Measurements from ENCODE around the gene NF1. TPM values are rescaled to one million over a fixed set of nuclear protein-coding genes. Genes with fewer than 3 reads are reported as not detected.
A peak's percentile ranks its signal among the peaks of the same experiment; 100 is the strongest.

NF1 gene
- polyA plus RNA-seq, 3 donors = 1.2 to 7.4 (median 2.1) TPM

GRCh38 chr17:31318298-31318801, 223.6 kb downstream of the NF1 start:
- Histone ChIP-seq H3K36me3 (replicated peaks in 1 of 2; ENCODE audit: control insufficient read depth in 1 of 2, insufficient read depth in 2 of 2, low read length in 2 of 2) (peaks cover 0 to 5% of the 10 kb centered on the region in 2 donors), H3K4me1 (ENCODE audit: control insufficient read depth in 1 of 2, insufficient read depth in 2 of 2, low read length in 2 of 2) (peaks cover 44 to 63% of the 10 kb centered on the region in 2 donors), H3K4me3 (replicated peaks in 1 of 3; ENCODE audit: low read depth in 2 of 3, low read length in 3 of 3) (peak overlapping the region; percentile 90 to 100 (median 96)), H3K27ac (ENCODE audit: low read depth in 1 of 2, low read length in 2 of 2) (peak overlapping the region; percentile 62 to 98), H4K20me1 (ENCODE audit: insufficient read depth, low read length) (peaks cover under 1% of the 10 kb centered on the region), H2AFZ (ENCODE audit: insufficient read depth, low read depth, low read length, poor library complexity, severe bottlenecking) (no peak overlapping the region), H3K9me3 (replicated peaks in 1 of 2; ENCODE audit: control insufficient read depth in 1 of 2, insufficient read depth in 1 of 2, low read length in 2 of 2) (no peaks in the 10 kb centered on the region), H3K79me2 (ENCODE audit: insufficient read depth, low read length) (peaks cover 90% of the 10 kb centered on the region), H3K27me3 (ENCODE audit: control insufficient read depth in 2 of 2, insufficient read depth in 2 of 2, low read length in 2 of 2) (no peaks in the 10 kb centered on the region), H3K4me2 (replicated peaks; ENCODE audit: extremely low read depth, low read length, poor library complexity, severe bottlenecking) (peak overlapping the region; percentile 98), H3K9ac (ENCODE audit: insufficient read depth, low read length, poor library complexity, severe bottlenecking) (peak overlapping the region; percentile 82)
- WGBS (ENCODE audit: insufficient coverage) = 0% methylated on average over 5 of the region's 8 CpGs
- TF ChIP-seq, protein P1, sequence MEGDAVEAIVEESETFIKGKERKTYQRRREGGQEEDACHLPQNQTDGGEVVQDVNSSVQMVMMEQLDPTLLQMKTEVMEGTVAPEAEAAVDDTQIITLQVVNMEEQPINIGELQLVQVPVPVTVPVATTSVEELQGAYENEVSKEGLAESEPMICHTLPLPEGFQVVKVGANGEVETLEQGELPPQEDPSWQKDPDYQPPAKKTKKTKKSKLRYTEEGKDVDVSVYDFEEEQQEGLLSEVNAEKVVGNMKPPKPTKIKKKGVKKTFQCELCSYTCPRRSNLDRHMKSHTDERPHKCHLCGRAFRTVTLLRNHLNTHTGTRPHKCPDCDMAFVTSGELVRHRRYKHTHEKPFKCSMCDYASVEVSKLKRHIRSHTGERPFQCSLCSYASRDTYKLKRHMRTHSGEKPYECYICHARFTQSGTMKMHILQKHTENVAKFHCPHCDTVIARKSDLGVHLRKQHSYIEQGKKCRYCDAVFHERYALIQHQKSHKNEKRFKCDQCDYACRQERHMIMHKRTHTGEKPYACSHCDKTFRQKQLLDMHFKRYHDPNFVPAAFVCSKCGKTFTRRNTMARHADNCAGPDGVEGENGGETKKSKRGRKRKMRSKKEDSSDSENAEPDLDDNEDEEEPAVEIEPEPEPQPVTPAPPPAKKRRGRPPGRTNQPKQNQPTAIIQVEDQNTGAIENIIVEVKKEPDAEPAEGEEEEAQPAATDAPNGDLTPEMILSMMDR (IDR thresholded peaks at IDR 0.05) = no peak
- peaks cover 42% of the 10 kb centered on the region for H3K4me1 Mint-ChIP-seq
- peak overlapping the region; percentile 90 to 96 (median 92) for H3K27ac Mint-ChIP-seq
- intact Hi-C loops (cut with micrococcal nuclease) = loop anchor here in 1 of 2 donors (10.0 kb wide), 1 partner anchor 364 kb away; no protein-coding TSS in a partner anchor
- peak; percentile 84 to 94 (median 91) for DNase-seq
- H3K36me3 Mint-ChIP-seq = peaks cover 16 to 21% of the 10 kb centered on the region in 2 donors
- peak overlapping the region; percentile 72 to 89 for H3K4me3 Mint-ChIP-seq
- H3K27me3 Mint-ChIP-seq (ENCODE audit: low read depth in 3 of 3) = no peaks in the 10 kb centered on the region
- no peaks in the 10 kb centered on the region for H3K9me3 Mint-ChIP-seq

DNA sequence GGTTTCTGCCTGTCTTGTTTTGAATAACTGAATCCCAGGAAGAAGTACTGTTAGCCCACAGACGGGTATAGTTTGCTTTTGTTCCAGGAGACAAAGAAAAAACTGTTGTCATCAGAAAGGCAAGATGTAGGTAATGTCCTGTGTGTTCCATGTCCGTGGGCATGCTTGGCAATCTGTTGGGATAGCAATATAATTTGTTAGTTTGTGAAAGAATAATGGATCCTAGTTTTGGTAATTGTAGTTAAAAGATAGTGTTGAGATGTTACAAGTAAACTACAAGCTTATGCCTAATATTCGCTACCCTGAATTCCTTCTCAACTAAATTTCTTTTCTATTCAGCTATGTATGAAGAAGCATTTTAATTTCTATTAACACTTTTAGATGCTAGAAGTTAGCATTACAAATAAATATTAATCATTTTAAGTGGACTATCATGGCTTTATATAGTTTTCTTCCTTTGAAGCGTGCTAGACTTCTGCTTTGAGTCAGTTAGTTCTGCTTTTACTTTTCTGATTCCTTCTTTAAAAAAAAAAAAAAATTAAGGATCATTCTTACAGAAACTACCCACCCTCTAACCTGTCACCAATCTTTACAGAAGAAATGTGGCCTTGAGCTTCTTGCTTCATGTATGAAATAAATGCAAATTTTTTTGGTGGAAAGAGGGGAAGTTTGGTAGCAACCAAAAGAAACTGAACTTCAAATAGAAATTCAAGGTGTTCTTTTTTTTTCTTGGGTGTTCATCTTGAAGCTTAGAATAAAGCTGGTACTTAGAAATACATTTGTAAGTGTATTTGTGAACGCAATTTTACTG, 224.3 kb downstream of the NF1 start:
- Histone ChIP-seq H3K79me2 (ENCODE audit: insufficient read depth, low read length) (peaks cover 84% of the 10 kb centered on the region), H3K4me3 (replicated peaks in 1 of 3; ENCODE audit: low read depth in 2 of 3, low read length in 3 of 3) (peak overlapping the region; percentile 90 to 100 (median 96)), H3K27me3 (ENCODE audit: control insufficient read depth in 2 of 2, insufficient read depth in 2 of 2, low read length in 2 of 2) (no peaks in the 10 kb centered on the region), H3K4me1 (ENCODE audit: control insufficient read depth in 1 of 2, insufficient read depth in 2 of 2, low read length in 2 of 2) (peaks cover 44 to 63% of the 10 kb centered on the region in 2 donors), H3K36me3 (replicated peaks in 1 of 2; ENCODE audit: control insufficient read depth in 1 of 2, insufficient read depth in 2 of 2, low read length in 2 of 2) (peaks cover 0 to 5% of the 10 kb centered on the region in 2 donors), H3K9ac (ENCODE audit: insufficient read depth, low read length, poor library complexity, severe bottlenecking) (peak overlapping the region; percentile 82), H2AFZ (ENCODE audit: insufficient read depth, low read depth, low read length, poor library complexity, severe bottlenecking) (no peak overlapping the region), H4K20me1 (ENCODE audit: insufficient read depth, low read length) (no peaks in the 10 kb centered on the region), H3K9me3 (replicated peaks in 1 of 2; ENCODE audit: control insufficient read depth in 1 of 2, insufficient read depth in 1 of 2, low read length in 2 of 2) (no peaks in the 10 kb centered on the region), H3K27ac (ENCODE audit: low read depth in 1 of 2, low read length in 2 of 2) (peak overlapping the region; percentile 62 to 98), H3K4me2 (replicated peaks; ENCODE audit: extremely low read depth, low read length, poor library complexity, severe bottlenecking) (peak overlapping the region; percentile 98)
- intact Hi-C loops (cut with micrococcal nuclease) = loop anchor here in 1 of 2 donors (10.0 kb wide), 1 partner anchor 364 kb away; no protein-coding TSS in a partner anchor
- peak; percentile 69 to 71 (median 70) for DNase-seq
- WGBS (ENCODE audit: insufficient coverage) = 11% methylated on average over 1 of the region's 5 CpGs
- Mint-ChIP-seq H3K27ac (peak overlapping the region; percentile 90 to 96 (median 92)), H3K27me3 (ENCODE audit: low read depth in 3 of 3) (no peaks in the 10 kb centered on the region), H3K4me1 (peaks cover 42% of the 10 kb centered on the region), H3K9me3 (no peaks in the 10 kb centered on the region), H3K36me3 (peaks cover 16 to 21% of the 10 kb centered on the region in 2 donors), H3K4me3 (peak overlapping the region; percentile 72 to 89)
- TF ChIP-seq, protein P1 (IDR thresholded peaks at IDR 0.05) = no peak
